ENCODE results near the gene PLCL2.

GRCh38 chr3:16904423-16905417 lies 20.0 kb downstream of the PLCL2 start:
- TF ChIP-seq POLR2A (IDR thresholded peaks at IDR 0.05) (no peak), CTCF (IDR thresholded peaks at IDR 0.05) (no peak), POLR2AphosphoS5 (IDR thresholded peaks at IDR 0.05) (no peak)

Data from prostate gland (tissue), 2 donors.